DND-41 (cell line): ENCODE measurements around the gene ZNF608.

Experiments
- EZH2 ChIP-seq: IDR thresholded peaks from 3 replicates; pipeline ENCODE4 v1.6.1; 2012; ENCODE audit warnings: borderline replicate concordance, low read depth, mild to moderate bottlenecking, moderate library complexity, low read length, inconsistent platforms; ENCODE audit not compliant: severe bottlenecking
- TF ChIP-seq, protein P1 (sequence below): IDR thresholded peaks from 2 replicates; pipeline ENCODE4 v1.5.1; 2012; ENCODE audit warnings: borderline replicate concordance, low read length, moderate library complexity, mild to moderate bottlenecking; ENCODE audit not compliant: poor library complexity, severe bottlenecking; ENCODE audit errors: extremely low read depth

DNA sequence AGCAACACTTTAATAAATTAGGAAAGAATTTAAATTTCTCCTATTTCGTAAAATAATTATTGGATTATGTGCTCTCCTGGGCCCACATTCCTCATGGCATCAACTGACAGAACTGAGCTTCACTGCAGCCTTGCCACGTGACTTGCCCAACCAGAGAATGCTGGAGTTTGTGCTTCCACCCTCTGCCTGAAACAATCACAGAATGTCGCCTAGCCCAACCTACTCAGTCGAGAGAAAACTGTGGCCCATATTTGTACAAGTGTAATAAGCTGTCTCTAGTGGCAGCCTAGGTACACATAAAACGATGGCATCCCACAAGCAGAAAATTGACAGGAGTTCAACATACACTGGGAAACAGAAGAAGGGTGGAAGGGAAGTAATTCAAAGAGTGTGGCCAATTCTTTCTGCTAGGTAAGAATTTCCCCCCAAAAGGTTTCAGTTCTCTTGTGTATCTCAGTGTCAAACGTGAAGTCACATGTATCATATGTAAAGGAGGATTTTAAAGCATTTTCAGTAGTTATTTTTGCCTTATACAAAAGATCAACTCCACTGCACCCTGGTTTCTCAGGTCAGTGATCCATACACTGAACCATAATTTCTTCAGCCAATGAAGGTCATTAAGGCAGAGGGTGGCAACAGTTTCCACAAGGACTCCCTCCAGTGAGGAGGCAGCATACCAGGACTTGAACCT is 41.7 kb downstream of the ZNF608 start:
- TF ChIP-seq EZH2, result no peak
- TF ChIP-seq, protein P1, sequence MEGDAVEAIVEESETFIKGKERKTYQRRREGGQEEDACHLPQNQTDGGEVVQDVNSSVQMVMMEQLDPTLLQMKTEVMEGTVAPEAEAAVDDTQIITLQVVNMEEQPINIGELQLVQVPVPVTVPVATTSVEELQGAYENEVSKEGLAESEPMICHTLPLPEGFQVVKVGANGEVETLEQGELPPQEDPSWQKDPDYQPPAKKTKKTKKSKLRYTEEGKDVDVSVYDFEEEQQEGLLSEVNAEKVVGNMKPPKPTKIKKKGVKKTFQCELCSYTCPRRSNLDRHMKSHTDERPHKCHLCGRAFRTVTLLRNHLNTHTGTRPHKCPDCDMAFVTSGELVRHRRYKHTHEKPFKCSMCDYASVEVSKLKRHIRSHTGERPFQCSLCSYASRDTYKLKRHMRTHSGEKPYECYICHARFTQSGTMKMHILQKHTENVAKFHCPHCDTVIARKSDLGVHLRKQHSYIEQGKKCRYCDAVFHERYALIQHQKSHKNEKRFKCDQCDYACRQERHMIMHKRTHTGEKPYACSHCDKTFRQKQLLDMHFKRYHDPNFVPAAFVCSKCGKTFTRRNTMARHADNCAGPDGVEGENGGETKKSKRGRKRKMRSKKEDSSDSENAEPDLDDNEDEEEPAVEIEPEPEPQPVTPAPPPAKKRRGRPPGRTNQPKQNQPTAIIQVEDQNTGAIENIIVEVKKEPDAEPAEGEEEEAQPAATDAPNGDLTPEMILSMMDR, result no peak
